GM12872 (cell line): ENCODE data around the gene AR.

Experiments used
- TF ChIP-seq, protein P1 (sequence below): IDR thresholded peaks from 3 replicates; pipeline ENCODE4 v1.5.1; 2011; ENCODE audit warnings: low read depth, mild to moderate bottlenecking, low read length, moderate library complexity; ENCODE audit not compliant: insufficient read depth

AR gene

GRCh38 chrX:67651437-67652142, 107.8 kb downstream of the AR start:
- TF ChIP-seq, protein P1, sequence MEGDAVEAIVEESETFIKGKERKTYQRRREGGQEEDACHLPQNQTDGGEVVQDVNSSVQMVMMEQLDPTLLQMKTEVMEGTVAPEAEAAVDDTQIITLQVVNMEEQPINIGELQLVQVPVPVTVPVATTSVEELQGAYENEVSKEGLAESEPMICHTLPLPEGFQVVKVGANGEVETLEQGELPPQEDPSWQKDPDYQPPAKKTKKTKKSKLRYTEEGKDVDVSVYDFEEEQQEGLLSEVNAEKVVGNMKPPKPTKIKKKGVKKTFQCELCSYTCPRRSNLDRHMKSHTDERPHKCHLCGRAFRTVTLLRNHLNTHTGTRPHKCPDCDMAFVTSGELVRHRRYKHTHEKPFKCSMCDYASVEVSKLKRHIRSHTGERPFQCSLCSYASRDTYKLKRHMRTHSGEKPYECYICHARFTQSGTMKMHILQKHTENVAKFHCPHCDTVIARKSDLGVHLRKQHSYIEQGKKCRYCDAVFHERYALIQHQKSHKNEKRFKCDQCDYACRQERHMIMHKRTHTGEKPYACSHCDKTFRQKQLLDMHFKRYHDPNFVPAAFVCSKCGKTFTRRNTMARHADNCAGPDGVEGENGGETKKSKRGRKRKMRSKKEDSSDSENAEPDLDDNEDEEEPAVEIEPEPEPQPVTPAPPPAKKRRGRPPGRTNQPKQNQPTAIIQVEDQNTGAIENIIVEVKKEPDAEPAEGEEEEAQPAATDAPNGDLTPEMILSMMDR: no peak

GRCh38 chrX:67652543-67652942, 108.7 kb downstream of the AR start:
- TF ChIP-seq, protein P1: no peak

DNA sequence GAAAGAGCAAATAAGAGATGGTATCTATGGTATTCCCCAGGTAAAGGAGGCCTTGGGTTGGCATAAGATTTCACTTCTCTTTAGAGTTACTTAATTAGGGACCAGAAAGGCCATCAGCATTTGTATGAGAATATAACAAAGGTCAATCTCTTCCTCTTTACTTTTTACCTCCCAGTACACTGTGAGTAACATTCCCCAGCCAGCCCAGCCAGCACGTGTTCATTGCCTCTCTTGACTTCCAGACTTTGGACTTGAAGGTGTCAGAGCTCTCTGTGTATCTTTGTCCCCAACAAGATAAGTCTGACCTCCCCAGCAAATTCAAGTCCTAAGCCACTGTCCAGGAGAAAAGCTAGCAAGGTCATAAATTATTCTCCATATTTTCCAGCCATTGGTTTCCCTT, 110.5 kb downstream of the AR start:
- TF ChIP-seq, protein P1: no peak

DNA sequence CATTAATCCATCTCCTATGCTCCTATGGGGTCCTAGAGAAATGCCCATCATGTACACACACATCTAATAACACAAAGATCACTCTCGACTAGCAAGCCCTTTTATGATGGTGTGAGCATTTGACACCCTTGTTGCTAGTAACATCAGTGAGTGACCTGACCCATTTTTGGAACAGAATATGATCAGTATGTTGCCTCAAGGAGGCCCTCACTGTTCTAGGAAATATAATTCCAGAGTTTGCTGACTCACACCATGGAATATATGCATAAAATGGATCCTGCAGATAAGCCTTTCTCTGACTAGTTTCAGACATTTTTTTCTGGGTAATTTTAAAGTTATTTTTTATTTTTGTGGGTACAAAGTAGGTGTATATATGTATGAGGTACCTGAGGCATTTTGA, 121.8 kb downstream of the AR start:
- TF ChIP-seq, protein P1: no peak

GRCh38 chrX:67673741-67674274, 130.0 kb downstream of the AR start:
- TF ChIP-seq, protein P1: no peak

DNA sequence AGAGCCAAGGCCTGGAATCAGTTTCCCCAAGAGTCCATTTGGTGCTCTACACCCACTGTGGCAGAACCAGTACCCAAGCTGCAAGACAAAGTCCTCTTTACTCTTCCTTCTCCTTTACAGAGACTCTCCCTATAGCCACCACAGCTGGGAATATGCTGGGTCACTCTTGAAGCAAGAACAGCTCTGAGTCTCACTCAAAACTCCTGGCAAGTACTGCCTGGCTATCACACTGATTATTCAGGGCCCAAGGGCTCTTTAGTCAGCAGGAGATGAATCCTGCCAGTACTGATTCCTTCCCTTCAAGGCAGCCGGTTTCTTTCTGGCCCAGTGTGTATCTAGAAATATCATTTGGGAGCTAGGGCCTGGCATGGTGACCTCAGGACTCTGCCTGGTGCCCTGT, 130.9 kb downstream of the AR start:
- TF ChIP-seq, protein P1: no peak

DNA sequence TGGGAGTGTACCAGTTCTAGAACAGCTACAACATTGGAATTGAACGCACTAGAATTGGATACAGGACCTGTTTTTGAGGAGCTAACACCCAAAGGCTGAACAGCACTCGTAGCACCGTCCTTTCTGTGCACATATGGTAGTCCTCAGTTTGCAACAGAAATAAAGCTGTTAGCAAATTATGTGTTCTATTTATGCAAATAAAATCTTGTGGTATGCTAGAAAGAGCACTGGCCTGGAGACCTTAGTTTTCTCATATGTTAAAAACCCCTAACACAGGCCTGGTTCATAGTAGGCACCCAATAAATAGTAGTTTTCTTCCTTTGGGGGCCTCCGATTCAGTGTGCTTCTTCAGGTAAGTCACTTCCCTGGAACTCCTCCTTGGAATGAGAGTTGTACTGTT, 140.3 kb downstream of the AR start:
- TF ChIP-seq, protein P1: no peak
